HepG2 (cell line): ENCODE results near the gene MKNK1. TPM values are rescaled to one million over a fixed set of nuclear protein-coding genes. Genes with fewer than 3 reads are reported as not detected.

ENCODE experiments used
- ATAC-seq: fragments of 200-7000 bp; cut with Tn5 transposase; 3 replicates; pipeline ENCODE4 v1.9.1; 2020; ENCODE audit warnings: mild to moderate bottlenecking, moderate library complexity
- BruUV-seq: library from RNA; stranded (reverse); fragments of 400-500 nt; replicated peaks from 2 replicates; lab custom pipeline; 2021; lab: Mats Ljungman, UMichigan
- CTCF ChIA-PET: fragments of 300-600 bp; formaldehyde crosslinking; extraction: SDS; loops from one replicate; lab custom pipeline; 2021; ENCODE audit warnings: low total read pairs, inconsistent platforms, low intra/inter-chr PET ratio; lab: Yijun Ruan, JAX
- POLR2A ChIA-PET: fragments of 350-600 bp; sonication (Branson Sonifier 250); formaldehyde crosslinking; loops from one replicate; lab custom pipeline; 2020; ENCODE audit warnings: antibody characterized with exemption, inconsistent platforms; lab: Yijun Ruan, JAX
- DNase-seq: peaks from one replicate; pipeline ENCODE4 v3.0.0-alpha.2; 2015; ENCODE audit warnings: low spot score
- FAIRE-seq: peaks from 3 replicates; lab custom pipeline; 2011; peaks lifted over from hg19 to GRCh38; lab: Jason Lieb, UNC
- H2AFZ ChIP-seq: one replicate; pipeline ENCODE4 v1.6.1; 2011; ENCODE audit warnings: low read length, inconsistent platforms
- H3K27ac ChIP-seq: fragments of 300-600 bp; 3 replicates; pipeline ENCODE4 v1.8.0; 2011; ENCODE audit warnings: mixed run types, mild to moderate bottlenecking, mixed read lengths, low read length, inconsistent platforms; ENCODE audit not compliant: insufficient read depth; ENCODE audit errors: extremely low read length
- H3K27me3 ChIP-seq, 2 experiments: fragments of 200-600 bp in 1 of 2; 2 replicates in 1 of 2; 3 replicates in 1 of 2; pipeline versions ENCODE4 v1.6.0 to v1.8.0; 2011; ENCODE audit warnings: low read length in 2 of 2, mild to moderate bottlenecking in 2 of 2, moderate library complexity in 2 of 2, inconsistent platforms in 1 of 2; ENCODE audit not compliant: insufficient read depth in 2 of 2, control insufficient read depth in 1 of 2
- H3K36me3 ChIP-seq, 2 experiments: fragments of 200-600 bp in 1 of 2; replicated peaks in 1 of 2; 2 replicates in 1 of 2; 3 replicates in 1 of 2; pipeline versions ENCODE4 v1.5.1 to v1.8.0; 2011; ENCODE audit warnings: low read length in 2 of 2, inconsistent platforms in 1 of 2; ENCODE audit not compliant: insufficient read depth in 2 of 2, control insufficient read depth in 1 of 2
- H3K4me1 ChIP-seq: 2 replicates; pipeline ENCODE4 v1.5.1; 2012; ENCODE audit warnings: low read length, inconsistent platforms; ENCODE audit not compliant: insufficient read depth
- H3K4me2 ChIP-seq: 2 replicates; pipeline ENCODE4 v1.6.0; 2011; ENCODE audit warnings: low read depth, low read length, inconsistent platforms
- H3K4me3 ChIP-seq, 3 experiments: fragments of 200-600 bp in 1 of 3; sonication (generic), shearing (Covaris generic) in 1 of 3; replicated peaks in 1 of 3; 2 replicates each; pipeline ENCODE4 v1.5.1; 2011 to 2016; ENCODE audit warnings: low read length in 3 of 3, inconsistent platforms in 2 of 3, low read depth in 2 of 3, mild to moderate bottlenecking in 2 of 3, control low read depth in 1 of 3, mixed read lengths in 1 of 3; ENCODE audit not compliant: insufficient read depth in 1 of 3
- H3K79me2 ChIP-seq: one replicate; pipeline ENCODE4 v1.6.1; 2011; ENCODE audit warnings: low read length, inconsistent platforms; ENCODE audit not compliant: insufficient read depth
- H3K9ac ChIP-seq: 2 replicates; pipeline ENCODE4 v1.6.0; 2011; ENCODE audit warnings: mild to moderate bottlenecking, low read depth, low read length, inconsistent platforms; ENCODE audit not compliant: insufficient read depth
- H3K9me3 ChIP-seq: 2 replicates; pipeline ENCODE4 v1.5.1; 2012; ENCODE audit warnings: mild to moderate bottlenecking, low read length
- H4K20me1 ChIP-seq: 2 replicates; pipeline ENCODE4 v1.6.0; 2011; ENCODE audit warnings: inconsistent platforms, mild to moderate bottlenecking, low read length, moderate library complexity; ENCODE audit not compliant: insufficient read depth
- IKZF4 ChIP-seq: sonication (generic); formaldehyde crosslinking; IDR thresholded peaks from 2 replicates; pipeline ENCODE4 v1.5.1; 2020; ENCODE audit warnings: borderline replicate concordance, mild to moderate bottlenecking, low read depth, missing genetic modification reagents; ENCODE audit errors: not compliant biosample characterization
- KDM5B ChIP-seq: sonication (generic); formaldehyde crosslinking; IDR thresholded peaks from 2 replicates; pipeline ENCODE4 v1.4.0; 2020; ENCODE audit warnings: missing genetic modification reagents, mild to moderate bottlenecking, borderline replicate concordance
- ZNF569 ChIP-seq: sonication (generic); formaldehyde crosslinking; IDR thresholded peaks from 2 replicates; pipeline ENCODE4 v1.5.0; 2020; ENCODE audit warnings: mild to moderate bottlenecking, missing genetic modification reagents, moderate library complexity, borderline replicate concordance
- WGBS: methylation state at CpG from one replicate; pipeline ENCODE4 v1.1.6; 2017; ENCODE audit warnings: low lambda C conversion rate; 5-methylcytosine and 5-hydroxymethylcytosine counted together
- in situ Hi-C: cut with HindIII; loops from 2 replicates; pipeline ENCODE4 v1.10.0; 2017; ENCODE audit warnings: low pct_unique_long_range_greater_than_20kb; ENCODE audit not compliant: extremely low pct_ligation_motif_present
- intact Hi-C: fragments of 100-400 bp; cut with micrococcal nuclease; formaldehyde crosslinking; loops from one replicate; pipeline ENCODE4 v1.10.0; 2022; ENCODE audit not compliant: unreplicated experiment
- polyA plus RNA-seq, 8 experiments: library from polyadenylated mRNA; depleted of rRNA in 3 of 8; stranded (reverse) in 7 of 8; unstranded in 1 of 8; fragments of >200 nt; fragmentation: Illumina TruSeq in 4 of 8; extraction: Trizol in 4 of 8; gene quantifications; 2 replicates each; pipeline versions ENCODE4 v1.2.1 to v1.2.3, GENCODE V29; 2011 to 2016; ENCODE audit warnings: low read depth in 4 of 8, missing spikeins in 1 of 8, mixed read lengths in 1 of 8; ENCODE audit not compliant: insufficient read depth in 1 of 8
- total RNA-seq, 5 experiments: library from RNA; depleted of rRNA; stranded (reverse); fragments of >200 nt; fragmentation: Illumina TruSeq; extraction: Trizol; gene quantifications; 2 replicates each; pipeline ENCODE4 v1.2.3, GENCODE V29; 2016; ENCODE audit warnings: low read depth in 1 of 5
- TF ChIP-seq, protein P1 (sequence below): sonication (generic); formaldehyde crosslinking; IDR thresholded peaks from 2 replicates; pipeline ENCODE4 v1.5.0; 2020; ENCODE audit warnings: mild to moderate bottlenecking, missing genetic modification reagents, moderate library complexity

Gene MKNK1
- total and polyA plus RNA-seq, 2 of the 13 experiments (the other 11 are each of a cell fraction or from before 2014, with no cell fraction given), result 18.5 to 24.1 TPM

DNA sequence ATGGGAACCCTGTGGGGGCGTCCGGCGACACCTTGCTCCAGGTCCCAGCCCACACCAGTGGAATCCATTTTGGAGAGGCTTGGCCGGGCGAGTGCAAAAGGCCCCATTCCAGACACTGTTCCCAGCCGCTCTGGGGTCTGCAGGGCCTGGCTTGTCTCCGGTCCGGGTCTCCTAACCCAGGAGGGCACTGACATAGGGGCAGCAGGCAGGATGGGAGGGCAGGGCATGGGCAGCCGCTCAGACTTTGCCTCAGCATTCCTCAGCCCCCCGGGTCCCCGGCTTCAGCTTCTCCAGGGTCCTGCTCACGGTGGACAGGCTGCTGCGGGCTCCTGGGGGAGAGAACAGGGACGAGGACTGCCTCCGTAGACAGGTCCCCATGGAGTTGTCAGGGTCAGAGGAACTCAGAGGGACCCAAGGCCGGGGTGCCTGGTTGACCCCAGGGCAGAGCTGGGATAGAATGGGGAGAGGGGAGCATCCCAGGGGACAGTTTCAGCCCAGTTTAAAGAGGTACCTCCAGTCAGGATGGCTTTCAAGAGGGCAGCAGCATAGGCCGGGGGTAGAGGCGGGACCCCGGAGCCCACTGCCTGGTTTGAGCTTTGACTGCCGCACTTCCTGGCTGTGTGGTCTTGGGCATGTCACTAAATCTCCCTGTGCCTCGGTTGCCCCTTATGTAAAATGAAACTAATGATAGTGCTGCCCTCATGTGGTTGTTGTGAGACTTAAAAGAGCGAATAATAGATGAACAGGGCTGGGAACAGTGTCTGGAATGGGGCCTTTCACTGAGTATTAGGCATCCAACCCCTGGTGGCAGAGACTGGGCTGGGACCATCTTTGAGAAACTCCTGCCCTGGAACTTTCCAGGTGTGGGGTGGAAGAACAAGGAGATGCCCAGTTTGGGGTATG lies 56.3 kb downstream of the MKNK1 start:
- Histone ChIP-seq H3K4me3 (peak overlapping the region; percentile 28 to 67 (median 37); a peak in 5 of 6 replicates), H3K9ac (peak overlapping the region; percentile 34), H2AFZ (peak overlapping the region; percentile 15), H3K27me3 (peaks cover 6 to 67% of the 10 kb centered on the region in 2 experiments; a peak in 4 of 5 replicates), H3K4me2 (peak overlapping the region; percentile 79), H3K4me1 (peaks cover 4% of the 10 kb centered on the region; the same call in 1 of the 2 replicates), H3K36me3 (no peaks in the 10 kb centered on the region), H3K9me3 (no peaks in the 10 kb centered on the region), H3K27ac (no peak overlapping the region), H4K20me1 (peaks cover 2% of the 10 kb centered on the region; the same call in 1 of the 2 replicates), H3K79me2 (no peaks in the 10 kb centered on the region)
- POLR2A ChIA-PET, result no interaction called here
- DNase-seq (peak; percentile 52), FAIRE-seq (peak; percentile 47), ATAC-seq (peak; percentile 64)
- no peak for TF ChIP-seq IKZF4 (CRISPR knock-in tag)
- TF ChIP-seq, protein P1, sequence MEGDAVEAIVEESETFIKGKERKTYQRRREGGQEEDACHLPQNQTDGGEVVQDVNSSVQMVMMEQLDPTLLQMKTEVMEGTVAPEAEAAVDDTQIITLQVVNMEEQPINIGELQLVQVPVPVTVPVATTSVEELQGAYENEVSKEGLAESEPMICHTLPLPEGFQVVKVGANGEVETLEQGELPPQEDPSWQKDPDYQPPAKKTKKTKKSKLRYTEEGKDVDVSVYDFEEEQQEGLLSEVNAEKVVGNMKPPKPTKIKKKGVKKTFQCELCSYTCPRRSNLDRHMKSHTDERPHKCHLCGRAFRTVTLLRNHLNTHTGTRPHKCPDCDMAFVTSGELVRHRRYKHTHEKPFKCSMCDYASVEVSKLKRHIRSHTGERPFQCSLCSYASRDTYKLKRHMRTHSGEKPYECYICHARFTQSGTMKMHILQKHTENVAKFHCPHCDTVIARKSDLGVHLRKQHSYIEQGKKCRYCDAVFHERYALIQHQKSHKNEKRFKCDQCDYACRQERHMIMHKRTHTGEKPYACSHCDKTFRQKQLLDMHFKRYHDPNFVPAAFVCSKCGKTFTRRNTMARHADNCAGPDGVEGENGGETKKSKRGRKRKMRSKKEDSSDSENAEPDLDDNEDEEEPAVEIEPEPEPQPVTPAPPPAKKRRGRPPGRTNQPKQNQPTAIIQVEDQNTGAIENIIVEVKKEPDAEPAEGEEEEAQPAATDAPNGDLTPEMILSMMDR (CRISPR knock-in tag), result peak; percentile 63
- no peak for TF ChIP-seq ZNF569 (CRISPR knock-in tag)
- 0 out of 2 replicates have a peak, but pooled peaks have one; percentile 22 for TF ChIP-seq KDM5B (CRISPR knock-in tag)
- WGBS, result 21% methylated on average over 16 of the region's 22 CpGs
- BruUV-seq, result no TSS peak
- CTCF ChIA-PET, result interaction anchor here (1.2 kb wide), 1 partner anchor 101 kb away, joined by 3 read pairs; no protein-coding TSS in a partner anchor
- in situ Hi-C loops, result no loop called here
- intact Hi-C loops, result no loop called here
